H1 (cell line): ENCODE data around the gene MCM6. TPM values are rescaled to one million over a fixed set of nuclear protein-coding genes. Genes with fewer than 3 reads are reported as not detected.

Experiments used
- JUND ChIP-seq: IDR thresholded peaks from 2 replicates; pipeline ENCODE4 v1.6.1; 2011; ENCODE audit warnings: mild to moderate bottlenecking, improper control_type of control experiment, low read length
- NANOG ChIP-seq: IDR thresholded peaks from 2 replicates; pipeline ENCODE4 v1.6.1; 2011; ENCODE audit warnings: low read length, low read depth, mild to moderate bottlenecking, inconsistent platforms; ENCODE audit not compliant: insufficient read depth, poor library complexity, severe bottlenecking
- TAF7 ChIP-seq: optimal IDR thresholded peaks from 2 replicates; pipeline ENCODE3; 2011; ENCODE audit warnings: low read depth, mild to moderate bottlenecking, inconsistent platforms, low read length, moderate library complexity, borderline replicate concordance
- polyA plus RNA-seq, 7 experiments: library from polyadenylated mRNA; depleted of rRNA in 3 of 7; stranded (reverse) in 5 of 7; unstranded in 2 of 7; fragments of >200 nt in 5 of 7; fragments of 200-250 nt in 2 of 7; gene quantifications; 1 replicate in 5 of 7; 2 replicates in 1 of 7; 4 replicates in 1 of 7; pipeline versions ENCODE4 v1.2.1 to v1.2.3, GENCODE V29; 2011 to 2013; ENCODE audit warnings: missing spikeins in 2 of 7, mixed read lengths in 2 of 7
- total RNA-seq: library from RNA; stranded (reverse); fragmentation: NEBNext Ultra II Directional; extraction: Animal tissue kit (Norgen Biotek cat#: 25700); gene quantifications from 2 replicates; pipeline ENCODE4 v1.2.1, GENCODE V29; 2021

The MCM6 gene
- total and polyA plus RNA-seq, 2 of the 8 experiments (the other 6 are each of a cell fraction or from before 2014, with no cell fraction given), result 60.2 to 134 TPM

DNA sequence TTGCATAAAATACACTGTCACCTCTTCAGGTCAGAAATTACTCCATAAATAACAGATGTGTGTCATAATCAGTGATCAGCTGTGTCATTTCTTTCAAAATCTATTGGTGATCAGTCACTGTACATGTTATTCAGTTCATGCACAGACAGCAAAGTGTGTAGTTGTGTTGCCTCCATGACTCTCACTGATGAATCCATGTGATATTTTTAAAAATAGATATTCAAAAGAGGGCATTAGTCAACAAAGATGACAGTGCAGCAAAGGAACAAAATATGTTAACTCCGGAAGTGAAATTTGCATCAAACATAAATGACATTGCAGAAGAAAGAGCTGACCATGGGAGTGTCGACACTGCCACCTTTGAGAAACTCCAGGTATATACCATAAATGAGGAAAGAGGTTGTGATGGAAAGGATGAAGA, 17.1 kb upstream of the MCM6 start (continued):
- TF ChIP-seq JUND (no peak), TAF7 (no peak), NANOG (no peak)
